Esophagus squamous epithelium (tissue), 5 donors: Measurements from ENCODE around the gene TPM3. TPM values are rescaled to one million over a fixed set of nuclear protein-coding genes. Genes with fewer than 3 reads are reported as not detected.
"Not testable (repeated sequence)": the region's sequence is repeated elsewhere in the genome, so short reads cannot be mapped to it uniquely, and the experiment has no call there.

Experiments used
- DNase-seq: peaks from one replicate; lab custom pipeline; 2025; lab: John Stamatoyannopoulos, UW
- H3K27ac ChIP-seq, 4 donors: fragments of 200-600 bp; sonication (generic); one replicate each; pipeline ENCODE4 v1.5.1; 2016 to 2019; ENCODE audit warnings: mild to moderate bottlenecking in 1 of 4
- H3K27me3 ChIP-seq, 4 donors: fragments of 200-600 bp; sonication (generic); 1 replicate in 3 of 4; 2 replicates in 1 of 4; pipeline versions ENCODE4 v1.5.1 to v1.6.0; 2017 to 2021; ENCODE audit warnings: antibody characterized with exemption in 1 of 4
- H3K36me3 ChIP-seq, 3 donors: fragments of 200-600 bp; sonication (generic); one replicate each; pipeline ENCODE4 v1.5.1; 2016 to 2019
- H3K4me1 ChIP-seq, 3 donors: fragments of 200-600 bp; sonication (generic); one replicate each; pipeline ENCODE4 v1.5.1; 2017 to 2019
- H3K4me3 ChIP-seq, 4 donors: fragments of 200-600 bp; sonication (generic); 1 replicate in 3 of 4; 2 replicates in 1 of 4; pipeline ENCODE4 v1.5.1; 2016 to 2019; ENCODE audit warnings: mild to moderate bottlenecking in 2 of 4, moderate library complexity in 1 of 4
- H3K9me3 ChIP-seq, 3 donors: fragments of 200-600 bp; sonication (generic); one replicate each; pipeline ENCODE4 v1.5.1; 2016 to 2019
- CTCF ChIP-seq, 6 experiments: fragments of 450-650 bp in 4 of 6; fragments of 200-600 bp in 2 of 6; sonication (generic) in 2 of 6; IDR thresholded peaks; one replicate each; pipeline ENCODE4 v1.5.1; 2016 to 2019; ENCODE audit warnings: antibody characterized with exemption in 6 of 6, mild to moderate bottlenecking in 4 of 6, moderate library complexity in 4 of 6
- POLR2A ChIP-seq, 4 donors: fragments of 450-650 bp; IDR thresholded peaks; one replicate each; pipeline ENCODE4 v1.6.1; 2017; ENCODE audit warnings: antibody characterized with exemption in 4 of 4, mild to moderate bottlenecking in 4 of 4, moderate library complexity in 3 of 4
- WGBS, 2 donors: methylation state at CpG; one replicate each; pipeline ENCODE4 v1.1.5; 2018; 5-methylcytosine and 5-hydroxymethylcytosine counted together
- intact Hi-C: fragments of 100-400 bp; cut with DNase I; formaldehyde crosslinking; loops from one replicate; pipeline ENCODE4 v1.15.0; 2022
- total RNA-seq, 4 donors: library from RNA; depleted of rRNA; stranded (reverse); fragments of >200 nt; gene quantifications; one replicate each; pipeline ENCODE4 v1.1.0, GENCODE V29; 2016
- donor health status: DM: yes; HTN: yes; CAD: no.

The TPM3 gene
- total RNA-seq, 4 donors from 2014 or later = 216 to 387 (median 316) TPM

GRCh38 chr1:154154053-154154452, 37.8 kb downstream of the TPM3 start:
- H3K9me3 ChIP-seq = no peaks in the 10 kb centered on the region
- peaks cover 0 to 54% (median 23%) of the 10 kb centered on the region in 3 donors for H3K4me1 ChIP-seq
- H3K4me3 ChIP-seq = no peak overlapping the region
- WGBS, 2 donors = 92% methylated on average over 6 of the region's 6 CpGs
- peak overlapping the region in 3 of 4 donors; percentile 53 to 92 (median 79) for H3K27ac ChIP-seq
- TF ChIP-seq POLR2A (IDR thresholded peaks at IDR 0.05) (no peak), CTCF (IDR thresholded peaks at IDR 0.05) (no peak)
- H3K36me3 ChIP-seq = peaks cover 0 to 44% (median 4%) of the 10 kb centered on the region in 3 donors
- intact Hi-C loops = no loop called here
- no peaks in the 10 kb centered on the region for H3K27me3 ChIP-seq
- no peak for DNase-seq

- Histone ChIP-seq H3K4me1 (peaks cover 0 to 26% (median 19%) of the 10 kb centered on the region in 3 donors), H3K27me3 (no peaks in the 10 kb centered on the region), H3K36me3 (peaks cover 0 to 17% (median 4%) of the 10 kb centered on the region in 3 donors), H3K4me3 (no peak overlapping the region), H3K27ac (no peak overlapping the region), H3K9me3 (no peaks in the 10 kb centered on the region)
- intact Hi-C loops = no loop called here
- TF ChIP-seq CTCF (IDR thresholded peaks at IDR 0.05) (no peak), POLR2A (IDR thresholded peaks at IDR 0.05) (no peak)
- DNase-seq = no peak
Measured at GRCh38 chr1:154151311-154151710, 40.6 kb downstream of the TPM3 start.

- no peak for TF ChIP-seq CTCF (IDR thresholded peaks at IDR 0.05)
- no peak for TF ChIP-seq POLR2A (IDR thresholded peaks at IDR 0.05)
- intact Hi-C loops = no loop called here
- Histone ChIP-seq H3K36me3 (no peaks in the 10 kb centered on the region), H3K4me1 (peaks cover 0 to 6% (median 3%) of the 10 kb centered on the region in 3 donors), H3K27ac (no peak overlapping the region), H3K9me3 (no peaks in the 10 kb centered on the region), H3K4me3 (no peak overlapping the region), H3K27me3 (no peaks in the 10 kb centered on the region)
- DNase-seq = no peak
- WGBS, 2 donors = 49 to 51% methylated on average over 3 of the region's 3 CpGs
Measured at GRCh38 chr1:154148807-154149206, 43.1 kb downstream of the TPM3 start.

GRCh38 chr1:154147505-154147904, 44.4 kb downstream of the TPM3 start:
- WGBS, 2 donors = 86 to 87% methylated on average over 3 to 5 of the region's 5 CpGs
- H3K9me3 ChIP-seq, H3K4me3 ChIP-seq, H3K4me1 ChIP-seq, H3K36me3 ChIP-seq, intact Hi-C loops, DNase-seq, H3K27me3 ChIP-seq, H3K27ac ChIP-seq: not testable (repeated sequence)

GRCh38 chr1:154145986-154146385, 45.9 kb downstream of the TPM3 start:
- no peaks in the 10 kb centered on the region for H3K4me1 ChIP-seq
- H3K27me3 ChIP-seq = no peaks in the 10 kb centered on the region
- H3K4me3 ChIP-seq = no peak overlapping the region
- H3K9me3 ChIP-seq = no peaks in the 10 kb centered on the region
- H3K27ac ChIP-seq = no peak overlapping the region
- DNase-seq = no peak
- 85 to 94% methylated on average over 2 of the region's 2 CpGs for WGBS, 2 donors
- intact Hi-C loops = no loop called here
- H3K36me3 ChIP-seq = no peaks in the 10 kb centered on the region
- TF ChIP-seq POLR2A (IDR thresholded peaks at IDR 0.05) (no peak), CTCF (IDR thresholded peaks at IDR 0.05) (peak in 2 of 6 experiments; percentile 11 to 30)

- H3K4me3 ChIP-seq = no peak overlapping the region
- H3K27ac ChIP-seq = no peak overlapping the region
- H3K36me3 ChIP-seq = no peaks in the 10 kb centered on the region
- H3K9me3 ChIP-seq = no peaks in the 10 kb centered on the region
- intact Hi-C loops = no loop called here
- WGBS, 2 donors = 83 to 90% methylated on average over 6 of the region's 6 CpGs
- no peaks in the 10 kb centered on the region for H3K4me1 ChIP-seq
- H3K27me3 ChIP-seq = peaks cover 0 to 3% (median 0%) of the 10 kb centered on the region in 4 donors
- no peak for DNase-seq
- TF ChIP-seq CTCF (IDR thresholded peaks at IDR 0.05) = no peak
- TF ChIP-seq POLR2A (IDR thresholded peaks at IDR 0.05) = no peak
Measured at GRCh38 chr1:154142358-154142757, 49.5 kb downstream of the TPM3 start.
